ENCODE results near the gene PGF.

DNA sequence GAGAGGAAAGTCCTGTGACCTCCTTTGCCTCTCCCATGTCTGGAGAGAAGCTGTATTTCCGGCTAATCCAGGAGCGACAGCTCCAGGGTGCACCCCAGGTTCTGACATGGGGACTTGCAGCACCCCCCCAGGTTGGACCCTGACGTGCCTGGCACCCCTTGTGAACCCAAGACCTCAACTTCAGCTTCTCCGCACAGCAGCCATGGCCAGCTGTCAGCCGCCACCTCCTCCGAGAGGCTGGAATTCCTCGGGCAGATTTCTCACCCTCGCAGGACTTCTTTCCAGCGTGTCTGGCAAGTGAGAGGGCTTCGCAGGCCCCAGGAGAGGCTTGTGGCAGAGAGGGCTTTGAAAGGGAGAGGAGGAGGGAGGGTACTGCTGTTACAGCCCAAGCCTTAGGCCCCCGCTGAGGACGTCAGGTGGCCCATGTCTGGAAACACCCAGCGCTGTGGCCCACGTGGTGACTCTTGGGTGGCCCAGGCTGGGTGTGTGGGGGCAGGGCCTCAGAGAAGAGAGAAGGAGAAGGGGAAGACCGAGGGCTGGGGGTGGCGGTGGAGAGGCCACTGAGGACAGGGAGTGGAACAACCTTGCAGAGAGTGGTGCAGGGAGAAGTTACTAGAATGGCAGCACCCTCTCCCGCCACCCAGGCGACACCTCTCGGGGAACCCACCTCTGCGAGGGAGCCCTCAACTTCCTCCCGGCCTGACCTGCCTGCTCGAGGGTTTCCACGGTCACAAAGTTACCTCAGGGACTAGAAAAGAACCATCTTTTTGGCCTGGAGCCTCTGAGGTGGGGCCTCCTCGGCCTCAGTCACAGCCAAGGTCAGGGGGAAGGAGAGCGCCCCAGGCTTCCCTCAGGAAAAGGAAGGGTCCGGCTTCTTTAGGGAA is 20.7 kb downstream of the PGF start:
- TF ChIP-seq HDGF (IDR thresholded peaks at IDR 0.05; ENCODE audit: borderline replicate concordance) (no peak), CTBP1 (IDR thresholded peaks at IDR 0.05; ENCODE audit: borderline replicate concordance) (no peak), SUZ12 (IDR thresholded peaks at IDR 0.05) (no peak), L3MBTL2 (conservative IDR thresholded peaks at IDR 0.05) (no peak), FOXA1 (IDR thresholded peaks at IDR 0.05) (no peak), FOXM1 (IDR thresholded peaks at IDR 0.05; ENCODE audit: borderline replicate concordance) (no peak), FOXK2 (IDR thresholded peaks at IDR 0.05) (no peak), NFRKB (IDR thresholded peaks at IDR 0.05) (no peak), BHLHE40 (IDR thresholded peaks at IDR 0.05; ENCODE audit: borderline replicate concordance) (no peak), ARNT (IDR thresholded peaks at IDR 0.05) (no peak), ZNF384 (IDR thresholded peaks at IDR 0.05) (no peak), ELF4 (IDR thresholded peaks at IDR 0.05) (no peak)
- TF ChIP-seq, protein P1, sequence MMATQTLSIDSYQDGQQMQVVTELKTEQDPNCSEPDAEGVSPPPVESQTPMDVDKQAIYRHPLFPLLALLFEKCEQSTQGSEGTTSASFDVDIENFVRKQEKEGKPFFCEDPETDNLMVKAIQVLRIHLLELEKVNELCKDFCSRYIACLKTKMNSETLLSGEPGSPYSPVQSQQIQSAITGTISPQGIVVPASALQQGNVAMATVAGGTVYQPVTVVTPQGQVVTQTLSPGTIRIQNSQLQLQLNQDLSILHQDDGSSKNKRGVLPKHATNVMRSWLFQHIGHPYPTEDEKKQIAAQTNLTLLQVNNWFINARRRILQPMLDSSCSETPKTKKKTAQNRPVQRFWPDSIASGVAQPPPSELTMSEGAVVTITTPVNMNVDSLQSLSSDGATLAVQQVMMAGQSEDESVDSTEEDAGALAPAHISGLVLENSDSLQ (IDR thresholded peaks at IDR 0.05), result no peak
